GM12878 (cell line): ENCODE results near the gene ATF6B.

Experiments used
- BCL11A ChIP-seq: IDR thresholded peaks from 2 replicates; pipeline ENCODE4 v1.6.1; 2011; ENCODE audit warnings: low read depth, low read length
- CHD2 ChIP-seq: IDR thresholded peaks from 2 replicates; pipeline ENCODE4 v1.6.1; 2011; ENCODE audit warnings: low read depth, low read length, improper control_type of control experiment, borderline replicate concordance
- DPF2 ChIP-seq: fragments of 450-650 bp; IDR thresholded peaks from 2 replicates; pipeline ENCODE4 v1.6.1; 2017; ENCODE audit warnings: mild to moderate bottlenecking
- EED ChIP-seq: sonication (generic); IDR thresholded peaks from 2 replicates; pipeline ENCODE4 v1.6.1; 2016; ENCODE audit warnings: antibody characterized with exemption, low read depth
- EP300 ChIP-seq, 2 experiments: fragments of 150-350 bp in 1 of 2; IDR thresholded peaks; 2 replicates each; pipeline ENCODE4 v1.6.1; 2011 to 2012; ENCODE audit warnings: low read depth in 2 of 2, low read length in 2 of 2, borderline replicate concordance in 1 of 2, improper control_type of control experiment in 1 of 2, inconsistent platforms in 1 of 2; ENCODE audit not compliant: control insufficient read depth in 1 of 2
- MYC ChIP-seq: IDR thresholded peaks from 2 replicates; pipeline ENCODE4 v1.6.1; 2011; ENCODE audit warnings: mild to moderate bottlenecking, low read length, moderate library complexity, inconsistent platforms; ENCODE audit not compliant: insufficient read depth, insufficient replicate concordance, insufficient read length, severe bottlenecking
- POLR2A ChIP-seq: IDR thresholded peaks from 2 replicates; pipeline ENCODE4 v1.6.1; 2011; ENCODE audit warnings: low read depth, mild to moderate bottlenecking, low read length
- POLR2AphosphoS5 ChIP-seq: IDR thresholded peaks from 2 replicates; pipeline ENCODE4 v1.6.1; 2011; ENCODE audit warnings: mild to moderate bottlenecking, low read length, inconsistent platforms
- SP1 ChIP-seq: IDR thresholded peaks from one replicate; pipeline ENCODE4 v1.6.1; 2011; ENCODE audit warnings: low read depth, low read length
- YY1 ChIP-seq: IDR thresholded peaks from 2 replicates; pipeline ENCODE4 v1.6.1; 2011; ENCODE audit warnings: low read depth, mild to moderate bottlenecking, low read length
- TF ChIP-seq, protein P1 (sequence below), 3 experiments: IDR thresholded peaks in 2 of 3; conservative IDR thresholded peaks in 1 of 3; 2 replicates each; pipeline ENCODE4 v1.5.1; 2011; ENCODE audit warnings: low read depth in 3 of 3, low read length in 3 of 3, mild to moderate bottlenecking in 3 of 3, control low read depth in 2 of 3, moderate library complexity in 2 of 3, inconsistent platforms in 1 of 3, mixed read lengths in 1 of 3; ENCODE audit not compliant: control insufficient read depth in 2 of 3, insufficient read depth in 1 of 3; ENCODE audit errors: extremely low read depth in 1 of 3
- TF ChIP-seq, protein P2 (sequence below): fragments of 450-650 bp; conservative IDR thresholded peaks from 2 replicates; pipeline ENCODE4 v1.6.1; 2017; ENCODE audit warnings: mild to moderate bottlenecking, moderate library complexity
- TF ChIP-seq, protein P3 (sequence below): IDR thresholded peaks from 2 replicates; pipeline ENCODE4 v1.6.1; 2011; ENCODE audit warnings: low read depth, mild to moderate bottlenecking, low read length, moderate library complexity, borderline replicate concordance; ENCODE audit errors: extremely low read depth
- TF ChIP-seq, protein P4 (sequence below): fragments of 450-650 bp; IDR thresholded peaks from 2 replicates; pipeline ENCODE4 v1.6.1; 2016; ENCODE audit warnings: mild to moderate bottlenecking

DNA sequence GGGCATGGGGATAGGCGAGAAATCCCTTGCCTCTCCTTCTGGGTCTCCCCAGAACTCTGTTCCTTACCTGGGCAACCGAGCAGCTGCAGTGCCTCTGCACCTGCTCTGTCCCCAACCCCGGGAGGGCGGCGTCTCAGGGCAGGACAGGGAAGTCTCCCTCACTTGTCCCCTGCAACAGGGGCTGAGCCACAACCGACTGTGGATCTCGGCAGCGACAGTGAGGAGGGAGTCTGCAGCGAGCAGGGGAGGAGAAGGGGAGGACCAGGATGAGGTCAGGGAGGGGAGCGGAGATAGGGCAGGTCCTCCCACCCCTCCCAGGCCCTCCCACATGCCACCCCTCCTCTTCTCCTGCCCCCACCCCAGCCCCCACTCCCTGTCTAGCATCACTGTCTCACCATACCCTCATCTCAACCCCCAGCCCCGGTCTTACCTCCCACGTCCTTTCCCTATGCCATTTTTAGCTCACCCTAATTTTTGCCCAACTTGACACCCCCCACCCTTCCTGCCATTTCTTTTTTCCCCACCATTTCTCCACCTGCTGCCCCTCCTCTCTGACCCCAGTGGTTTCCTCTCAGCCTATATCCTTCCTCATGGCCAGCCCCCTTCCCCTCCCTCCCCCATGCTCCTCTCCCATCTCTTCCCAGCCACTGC is 18.8 kb downstream of the ATF6B start, which contains the start of gene TNXB:
- TF ChIP-seq YY1 (no peak), SP1 (no peak), EP300 (IDR thresholded peaks at IDR 0.05; ENCODE audit: borderline replicate concordance in 1 of 2, control insufficient read depth in 1 of 2, low read depth in 2 of 2, low read length in 2 of 2) (no peak), EED (no peak), DPF2 (no peak), MYC (no peak), POLR2AphosphoS5 (no peak), BCL11A (no peak), POLR2A (peak; percentile 61), CHD2 (no peak)
- TF ChIP-seq, protein P1, sequence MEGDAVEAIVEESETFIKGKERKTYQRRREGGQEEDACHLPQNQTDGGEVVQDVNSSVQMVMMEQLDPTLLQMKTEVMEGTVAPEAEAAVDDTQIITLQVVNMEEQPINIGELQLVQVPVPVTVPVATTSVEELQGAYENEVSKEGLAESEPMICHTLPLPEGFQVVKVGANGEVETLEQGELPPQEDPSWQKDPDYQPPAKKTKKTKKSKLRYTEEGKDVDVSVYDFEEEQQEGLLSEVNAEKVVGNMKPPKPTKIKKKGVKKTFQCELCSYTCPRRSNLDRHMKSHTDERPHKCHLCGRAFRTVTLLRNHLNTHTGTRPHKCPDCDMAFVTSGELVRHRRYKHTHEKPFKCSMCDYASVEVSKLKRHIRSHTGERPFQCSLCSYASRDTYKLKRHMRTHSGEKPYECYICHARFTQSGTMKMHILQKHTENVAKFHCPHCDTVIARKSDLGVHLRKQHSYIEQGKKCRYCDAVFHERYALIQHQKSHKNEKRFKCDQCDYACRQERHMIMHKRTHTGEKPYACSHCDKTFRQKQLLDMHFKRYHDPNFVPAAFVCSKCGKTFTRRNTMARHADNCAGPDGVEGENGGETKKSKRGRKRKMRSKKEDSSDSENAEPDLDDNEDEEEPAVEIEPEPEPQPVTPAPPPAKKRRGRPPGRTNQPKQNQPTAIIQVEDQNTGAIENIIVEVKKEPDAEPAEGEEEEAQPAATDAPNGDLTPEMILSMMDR (IDR thresholded peaks at IDR 0.05 in 2 of 3, conservative IDR thresholded peaks at IDR 0.05 in 1 of 3; ENCODE audit: control insufficient read depth in 2 of 3, extremely low read depth in 1 of 3, insufficient read depth in 1 of 3, low read depth in 3 of 3, low read length in 3 of 3), result no peak
- TF ChIP-seq, protein P2, sequence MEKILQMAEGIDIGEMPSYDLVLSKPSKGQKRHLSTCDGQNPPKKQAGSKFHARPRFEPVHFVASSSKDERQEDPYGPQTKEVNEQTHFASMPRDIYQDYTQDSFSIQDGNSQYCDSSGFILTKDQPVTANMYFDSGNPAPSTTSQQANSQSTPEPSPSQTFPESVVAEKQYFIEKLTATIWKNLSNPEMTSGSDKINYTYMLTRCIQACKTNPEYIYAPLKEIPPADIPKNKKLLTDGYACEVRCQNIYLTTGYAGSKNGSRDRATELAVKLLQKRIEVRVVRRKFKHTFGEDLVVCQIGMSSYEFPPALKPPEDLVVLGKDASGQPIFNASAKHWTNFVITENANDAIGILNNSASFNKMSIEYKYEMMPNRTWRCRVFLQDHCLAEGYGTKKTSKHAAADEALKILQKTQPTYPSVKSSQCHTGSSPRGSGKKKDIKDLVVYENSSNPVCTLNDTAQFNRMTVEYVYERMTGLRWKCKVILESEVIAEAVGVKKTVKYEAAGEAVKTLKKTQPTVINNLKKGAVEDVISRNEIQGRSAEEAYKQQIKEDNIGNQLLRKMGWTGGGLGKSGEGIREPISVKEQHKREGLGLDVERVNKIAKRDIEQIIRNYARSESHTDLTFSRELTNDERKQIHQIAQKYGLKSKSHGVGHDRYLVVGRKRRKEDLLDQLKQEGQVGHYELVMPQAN, result no peak
- TF ChIP-seq, protein P3, sequence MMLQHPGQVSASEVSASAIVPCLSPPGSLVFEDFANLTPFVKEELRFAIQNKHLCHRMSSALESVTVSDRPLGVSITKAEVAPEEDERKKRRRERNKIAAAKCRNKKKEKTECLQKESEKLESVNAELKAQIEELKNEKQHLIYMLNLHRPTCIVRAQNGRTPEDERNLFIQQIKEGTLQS, result no peak
- TF ChIP-seq, protein P4, sequence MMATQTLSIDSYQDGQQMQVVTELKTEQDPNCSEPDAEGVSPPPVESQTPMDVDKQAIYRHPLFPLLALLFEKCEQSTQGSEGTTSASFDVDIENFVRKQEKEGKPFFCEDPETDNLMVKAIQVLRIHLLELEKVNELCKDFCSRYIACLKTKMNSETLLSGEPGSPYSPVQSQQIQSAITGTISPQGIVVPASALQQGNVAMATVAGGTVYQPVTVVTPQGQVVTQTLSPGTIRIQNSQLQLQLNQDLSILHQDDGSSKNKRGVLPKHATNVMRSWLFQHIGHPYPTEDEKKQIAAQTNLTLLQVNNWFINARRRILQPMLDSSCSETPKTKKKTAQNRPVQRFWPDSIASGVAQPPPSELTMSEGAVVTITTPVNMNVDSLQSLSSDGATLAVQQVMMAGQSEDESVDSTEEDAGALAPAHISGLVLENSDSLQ, result no peak
